ACHN (cell line): ENCODE measurements around the gene LMTK3.
"Not testable (repeated sequence)": the region's sequence is repeated elsewhere in the genome, so short reads cannot be mapped to it uniquely, and the experiment has no call there.

Experiments
- DNase-seq: peaks from one replicate; pipeline ENCODE4 v3.0.0-alpha.2; 2015
- in situ Hi-C: cut with HindIII; loops from 2 replicates; pipeline ENCODE4 v1.10.0; 2017; ENCODE audit warnings: low sequenced_read_pairs, low pct_ligation_motif_present, low pct_unique_long_range_greater_than_20kb

The LMTK3 gene

DNA sequence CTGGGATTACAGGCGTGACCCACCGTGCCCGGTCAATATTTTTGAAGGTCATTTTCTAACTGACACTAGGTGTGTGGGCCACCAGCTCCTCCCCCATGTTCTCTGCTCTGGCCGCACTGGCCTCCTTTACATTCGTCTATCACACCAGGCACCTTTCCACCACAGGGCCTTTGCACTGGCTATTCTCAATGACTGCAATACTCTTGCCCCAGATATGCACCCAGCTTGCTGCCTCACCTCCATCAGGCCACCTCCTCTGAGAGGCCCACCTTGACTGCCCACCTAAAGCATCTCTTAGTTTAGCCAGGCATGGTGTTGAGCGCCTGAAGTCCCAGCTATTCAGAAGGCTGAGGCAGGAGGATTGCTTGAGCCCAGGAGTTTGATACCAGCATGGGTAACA is 30.2 kb upstream of the LMTK3 start:
- in situ Hi-C loops: no loop called here

DNA sequence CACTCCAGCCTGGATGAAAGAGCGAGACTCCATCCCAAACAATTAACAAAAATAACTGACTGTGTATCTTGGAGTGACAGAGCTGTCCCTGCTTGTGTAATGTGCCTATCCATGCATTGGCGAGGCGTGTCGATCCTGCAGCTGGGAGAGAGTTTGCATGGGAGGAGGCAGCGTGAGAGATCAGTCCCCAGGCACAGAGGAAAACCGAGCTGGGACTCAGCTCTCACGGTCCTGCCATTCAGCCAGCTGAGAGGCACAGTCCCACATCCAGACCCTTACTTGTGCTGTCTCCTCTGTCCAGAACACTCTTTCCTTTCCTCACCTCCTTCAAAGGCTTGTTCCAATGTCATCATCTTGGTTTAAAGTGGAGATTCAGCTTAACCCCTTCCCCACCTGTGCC is 28.5 kb upstream of the LMTK3 start:
- in situ Hi-C loops: no loop called here
- no peak for DNase-seq

More for the DNA sequence above, 30.2 kb upstream of the LMTK3 start:
- no peak for DNase-seq

DNA sequence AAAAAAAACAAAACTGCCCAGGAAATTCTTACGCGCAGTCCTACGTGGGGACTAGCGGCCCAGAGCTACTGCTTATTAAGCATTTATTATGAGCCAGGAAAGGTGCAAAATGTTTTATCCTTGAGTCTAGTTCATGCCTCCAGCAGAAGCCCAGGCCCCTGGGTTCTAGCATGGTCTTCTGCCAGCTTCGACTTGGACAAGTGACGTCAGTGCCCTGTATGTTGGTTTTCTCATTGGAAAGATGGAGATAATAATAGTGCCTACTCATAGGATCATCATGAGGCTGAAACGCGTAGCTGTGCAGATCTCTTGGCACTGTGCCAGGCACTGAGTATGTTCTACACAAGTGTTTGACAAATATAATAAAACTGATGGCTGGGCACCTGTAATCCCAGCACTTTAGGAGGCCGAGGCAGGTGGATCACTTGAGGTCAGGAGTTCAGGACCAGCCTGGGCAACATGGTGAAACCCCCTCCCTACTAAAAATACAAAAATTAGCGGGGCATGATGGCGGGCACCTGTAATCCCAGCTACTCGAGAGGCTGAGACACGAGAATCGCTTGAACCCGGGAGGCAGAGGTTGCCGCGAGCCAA is 28.0 kb upstream of the LMTK3 start:
- in situ Hi-C loops: no loop called here
- no peak for DNase-seq

DNA sequence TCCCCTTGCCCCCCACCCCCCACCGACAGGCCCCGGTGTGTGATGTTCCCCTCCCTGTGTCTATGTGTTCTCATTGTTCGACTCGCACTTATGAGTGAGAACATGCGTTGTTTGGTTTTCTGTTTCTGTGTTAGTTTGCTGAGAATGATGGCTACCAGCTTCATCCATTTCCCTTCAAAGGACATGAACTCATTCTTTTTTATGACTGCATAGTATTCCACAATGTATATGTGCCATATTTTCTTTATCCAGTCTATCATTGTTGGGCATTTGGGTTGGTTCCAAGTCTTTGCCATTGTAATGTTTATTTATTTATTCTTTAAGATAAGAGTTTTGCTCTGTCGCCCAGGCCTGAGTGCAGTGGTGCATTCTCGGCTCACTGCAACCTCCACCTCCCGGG is 26.4 kb upstream of the LMTK3 start:
- DNase-seq, in situ Hi-C loops: not testable (repeated sequence)

DNA sequence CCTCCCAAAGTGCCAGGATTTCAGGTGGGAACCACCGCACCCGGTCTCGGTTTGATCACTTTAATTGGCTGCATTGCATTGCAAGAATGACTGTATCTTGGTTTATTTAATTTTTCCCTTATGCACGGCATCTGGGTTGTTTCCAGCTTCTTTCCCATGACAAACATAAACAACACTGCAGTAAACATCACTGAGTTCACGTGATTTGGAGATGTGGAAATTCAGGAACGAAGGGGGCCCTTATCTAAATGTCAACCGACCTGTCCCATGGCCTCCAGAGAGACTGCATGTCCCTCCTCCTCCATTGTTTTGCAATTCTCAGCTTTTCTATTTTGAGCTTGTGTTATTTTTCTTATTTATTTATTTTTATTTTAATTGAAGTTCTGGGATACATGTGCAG is 25.9 kb upstream of the LMTK3 start:
- no peak for DNase-seq
- in situ Hi-C loops: no loop called here

DNA sequence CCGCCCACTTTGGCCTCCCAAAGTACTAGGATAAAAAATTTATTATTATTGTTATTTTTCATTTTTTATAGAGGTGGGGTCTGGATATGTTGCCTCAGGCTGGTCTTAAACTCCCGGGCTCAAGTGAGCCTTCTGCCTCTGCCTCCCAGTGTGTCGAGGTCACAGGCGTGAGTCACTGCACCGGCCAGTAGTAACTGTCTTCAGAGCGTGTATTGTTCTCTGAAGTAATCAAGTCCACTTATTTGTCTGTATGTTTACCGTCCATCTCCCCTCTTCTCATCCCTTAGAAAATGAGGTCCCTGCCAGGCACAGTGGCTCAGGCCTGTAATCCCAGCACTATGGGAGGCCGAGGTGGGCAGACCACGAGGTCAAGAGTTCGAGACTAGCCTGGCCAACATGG is 22.1 kb upstream of the LMTK3 start:
- in situ Hi-C loops: no loop called here
- DNase-seq: no peak

DNA sequence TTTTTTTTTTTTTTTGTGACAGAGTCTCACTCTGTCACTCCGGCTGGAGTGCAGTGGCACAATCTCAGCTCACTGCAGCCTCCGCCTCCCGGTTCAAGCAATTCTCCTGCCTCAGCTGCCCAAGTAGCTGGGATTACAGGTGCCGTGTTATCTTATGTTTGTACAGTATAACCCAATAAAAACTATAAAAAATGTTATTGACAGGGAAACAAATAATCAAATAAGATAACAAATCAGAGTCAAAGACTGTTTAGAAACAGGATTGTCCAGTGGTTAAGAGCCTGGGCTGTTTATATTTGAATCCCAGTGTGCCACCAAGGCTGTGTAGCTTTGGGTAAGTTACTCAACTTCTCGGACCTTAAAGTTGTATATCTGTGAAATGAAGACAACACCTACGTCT is 19.1 kb upstream of the LMTK3 start:
- DNase-seq: no peak
- in situ Hi-C loops: no loop called here

DNA sequence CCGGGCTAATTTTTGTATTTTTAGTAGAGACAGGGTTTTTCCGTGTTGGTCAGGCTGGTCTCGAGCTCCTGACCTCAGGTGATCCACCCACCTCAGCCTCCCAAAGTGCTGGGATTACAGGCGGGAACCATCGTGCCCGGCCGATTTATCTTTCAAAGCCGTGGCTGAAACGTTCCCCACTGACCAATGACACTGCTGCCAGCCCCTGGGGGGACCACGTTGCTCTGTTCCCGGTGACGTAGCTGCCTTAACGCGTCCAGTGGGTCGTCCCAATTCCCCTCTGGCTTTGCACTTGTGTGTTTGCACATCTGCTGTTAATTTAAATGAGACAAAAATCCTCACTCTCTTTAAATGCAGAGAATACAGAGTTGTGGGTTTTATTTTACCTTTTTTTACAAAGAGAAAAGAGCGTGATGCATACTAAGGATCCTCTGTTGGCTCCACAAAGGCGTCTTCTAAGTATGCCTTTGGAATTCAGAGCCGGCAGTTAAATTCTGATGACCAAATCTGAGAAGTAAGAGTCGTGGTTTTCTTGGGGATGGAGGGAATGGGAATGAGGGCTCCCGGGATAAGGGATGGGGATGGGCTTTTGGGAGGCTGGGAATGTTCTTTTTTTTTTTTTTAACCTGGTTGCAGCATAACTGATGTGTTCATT is 18.6 kb upstream of the LMTK3 start:
- DNase-seq: no peak

DNA sequence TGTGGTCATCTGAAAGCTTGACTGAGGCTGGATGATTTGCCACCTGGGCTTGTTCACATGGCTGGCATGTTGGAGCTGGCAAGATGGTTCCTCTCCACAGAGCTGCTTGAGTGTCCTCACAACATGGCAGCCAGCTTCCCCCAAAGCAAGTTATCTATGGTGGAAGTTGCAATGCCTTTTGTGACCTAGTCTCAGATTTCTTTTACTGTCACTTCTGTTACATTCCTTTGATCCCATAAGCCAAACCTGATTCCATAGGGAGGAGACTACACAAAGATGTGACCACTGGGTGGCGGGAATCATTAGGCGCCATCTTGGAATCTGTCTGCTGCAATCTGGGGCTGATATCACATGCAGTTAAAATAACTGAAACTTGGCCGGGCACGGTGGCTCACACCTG is 17.5 kb upstream of the LMTK3 start:
- in situ Hi-C loops: no loop called here
- DNase-seq: no peak

More for the DNA sequence above, 18.6 kb upstream of the LMTK3 start:
- in situ Hi-C loops: no loop called here

DNA sequence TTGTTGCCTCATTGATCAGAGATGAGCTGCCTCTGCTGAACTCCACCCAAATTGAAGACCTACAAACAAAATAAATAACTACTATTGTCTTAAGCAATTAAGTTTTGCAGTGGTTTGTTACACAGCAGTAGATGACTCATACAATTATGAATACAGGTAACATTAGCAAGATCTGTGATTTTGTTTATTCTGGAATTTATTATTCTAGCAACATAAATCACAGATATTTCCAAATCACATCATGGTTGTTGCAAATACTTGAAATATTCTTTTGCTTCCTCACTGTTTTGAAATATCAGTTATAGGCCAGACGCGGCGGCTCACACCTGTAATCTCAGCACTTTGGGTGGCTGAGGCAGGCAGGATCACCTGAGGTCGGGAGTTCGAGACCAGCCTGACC is 13.1 kb upstream of the LMTK3 start:
- in situ Hi-C loops: no loop called here

DNA sequence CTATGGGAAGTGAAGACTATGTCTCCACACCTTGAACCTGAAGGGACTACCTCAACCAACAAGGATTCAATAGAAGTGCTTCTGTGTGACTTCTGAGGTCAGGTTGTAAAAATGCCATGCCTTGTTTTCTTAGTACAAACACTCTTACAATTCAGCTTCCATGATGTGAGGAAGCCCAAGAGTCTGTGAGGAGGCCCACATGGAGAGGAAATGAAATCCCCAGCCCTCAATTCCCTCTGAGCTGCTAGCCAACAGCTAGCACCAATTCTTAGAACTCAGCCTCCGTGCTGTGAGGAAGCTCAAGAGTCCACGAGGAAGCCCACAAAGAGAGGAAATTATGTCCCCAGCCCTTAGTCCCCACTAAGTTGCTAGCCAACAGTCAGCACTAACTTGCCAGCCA is 12.6 kb upstream of the LMTK3 start:
- DNase-seq: no peak
- in situ Hi-C loops: no loop called here

More for the DNA sequence above, 13.1 kb upstream of the LMTK3 start:
- no peak for DNase-seq

DNA sequence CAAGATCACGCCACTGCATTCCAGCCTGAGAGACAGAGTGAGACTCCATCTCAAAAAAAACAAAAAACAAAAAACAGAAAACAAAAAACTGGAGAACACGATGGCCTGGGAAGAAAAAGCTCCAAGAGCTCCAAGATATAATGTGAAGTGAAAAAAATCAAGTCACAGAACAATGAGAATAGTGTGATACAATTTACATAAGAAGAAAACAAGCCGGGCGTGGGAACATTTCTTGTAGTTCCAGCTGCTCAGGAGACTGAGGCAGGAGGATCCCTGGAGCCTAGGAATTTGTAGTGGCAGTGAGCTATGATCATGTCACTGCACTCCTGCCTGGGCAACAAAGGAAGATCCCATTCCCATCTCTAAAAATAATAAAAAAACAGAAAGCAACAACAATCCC is 8.5 kb upstream of the LMTK3 start:
- in situ Hi-C loops: no loop called here
- DNase-seq: no peak

DNA sequence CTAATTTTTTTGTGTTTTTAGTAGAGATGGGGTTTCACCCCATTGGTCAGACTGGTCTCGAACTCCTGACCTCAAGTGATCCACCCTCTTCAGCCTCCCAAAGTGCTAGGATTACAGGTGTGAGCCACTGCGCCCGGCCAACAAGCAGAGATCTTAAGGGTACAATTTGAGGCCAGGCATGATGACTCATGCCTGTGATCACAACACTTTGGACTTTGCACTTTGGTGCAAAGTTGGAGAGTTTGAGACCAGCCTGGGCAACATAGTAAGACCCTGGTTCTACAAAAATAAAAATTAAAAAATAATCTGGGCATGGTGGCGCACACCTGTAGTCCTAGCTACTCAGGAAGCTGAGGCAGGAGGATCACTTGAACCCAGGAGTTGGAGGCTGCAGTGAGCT is 7.8 kb upstream of the LMTK3 start:
- in situ Hi-C loops, DNase-seq: not testable (repeated sequence)

DNA sequence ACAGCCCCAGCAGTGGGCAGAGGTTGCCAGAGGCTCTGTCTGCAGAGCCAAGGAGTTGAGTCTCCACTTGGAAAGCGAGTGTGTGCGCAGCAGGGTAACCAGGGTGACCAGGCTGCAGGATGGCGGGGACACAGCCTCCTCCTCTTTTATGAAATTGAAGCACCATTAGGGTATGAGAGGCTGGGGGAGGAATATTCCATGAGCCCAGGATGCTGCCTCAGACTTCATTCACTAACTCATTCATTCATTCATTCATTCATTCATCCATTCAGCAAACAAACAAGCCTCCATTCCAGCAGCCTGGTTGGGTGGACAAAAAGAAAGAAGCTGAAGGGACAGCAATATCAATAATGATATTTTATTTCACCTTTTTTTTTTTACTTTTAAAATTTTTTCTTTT is 6.6 kb upstream of the LMTK3 start:
- in situ Hi-C loops: no loop called here
- no peak for DNase-seq

DNA sequence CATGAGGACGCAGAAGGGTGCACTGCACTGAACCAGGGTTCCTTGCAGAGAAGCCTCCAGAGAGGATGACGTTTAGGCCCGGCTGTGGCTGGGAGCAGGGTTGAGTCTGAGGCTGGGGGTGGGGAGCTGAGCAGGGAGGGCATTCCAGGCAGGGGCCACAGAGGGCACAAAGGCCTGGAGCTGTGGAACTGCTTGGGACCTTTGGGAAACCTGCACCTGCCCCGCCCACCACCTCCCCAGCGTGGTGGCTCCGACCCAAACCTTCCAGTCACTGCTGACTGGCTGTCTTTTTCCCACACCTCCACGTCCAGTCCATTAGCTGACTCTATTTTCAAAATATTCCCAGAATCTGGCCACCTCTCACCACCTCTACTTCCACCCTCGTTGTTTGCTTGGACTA is 4.9 kb upstream of the LMTK3 start:
- DNase-seq: no peak
- in situ Hi-C loops: no loop called here

DNA sequence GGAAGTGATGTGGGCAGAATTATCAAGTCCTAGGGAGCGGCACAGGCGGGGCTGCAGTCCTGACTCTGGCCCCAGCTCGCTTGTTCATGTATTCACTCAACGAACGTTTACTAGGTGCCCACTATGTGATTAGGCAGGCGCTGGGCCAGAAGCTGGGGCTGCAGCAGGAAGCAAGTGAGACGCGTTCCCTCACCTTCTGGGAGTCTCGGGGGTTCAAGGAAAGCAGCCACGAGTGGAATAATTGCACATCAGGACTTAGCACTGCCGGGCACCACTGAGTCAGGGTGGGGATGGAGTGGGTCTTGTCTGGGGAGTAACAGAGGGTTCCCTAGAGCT is 2.5 kb upstream of the LMTK3 start:
- DNase-seq: no peak
- in situ Hi-C loops: no loop called here

DNA sequence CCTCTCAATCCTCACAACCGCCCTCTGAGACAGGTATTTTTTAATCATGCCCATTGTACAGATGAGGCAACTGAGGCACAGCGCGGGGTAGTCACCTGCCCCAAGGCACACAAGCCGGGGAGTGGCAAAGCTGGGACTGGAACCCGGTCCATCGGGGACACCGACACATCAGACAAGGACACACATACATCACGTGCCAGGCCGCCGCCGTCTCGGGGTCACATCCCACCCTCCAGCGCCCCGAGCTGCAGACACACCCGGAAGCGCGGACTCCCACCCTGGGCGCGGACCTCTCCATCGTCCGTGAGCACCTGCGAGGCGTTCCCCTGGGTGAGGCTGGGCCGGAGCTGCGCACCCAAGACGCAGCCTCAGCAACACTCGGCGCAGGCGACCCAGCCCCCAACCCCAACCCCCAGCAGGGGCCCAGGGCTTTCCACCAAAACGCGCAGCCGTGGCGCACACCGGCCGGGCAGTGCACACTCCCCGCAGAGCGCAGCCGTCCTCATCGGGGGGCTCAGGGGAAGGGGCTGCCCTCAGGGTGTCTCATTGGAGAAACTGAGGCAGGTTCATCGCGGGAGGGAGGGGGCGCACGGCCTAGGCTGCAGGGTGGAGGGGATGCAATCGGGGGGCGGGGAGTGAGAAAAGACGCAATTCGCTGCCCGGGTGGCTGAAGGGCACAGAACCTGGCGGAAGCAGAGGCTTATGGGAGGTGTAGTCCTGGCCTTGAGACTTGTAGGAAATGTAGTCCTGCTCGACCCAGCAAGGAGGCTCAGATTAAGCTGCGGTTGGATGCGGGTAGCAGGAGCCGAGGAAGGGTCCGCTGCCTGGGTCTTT is 1.9 kb upstream of the LMTK3 start:
- in situ Hi-C loops: no loop called here
- peak; percentile 77 for DNase-seq

DNA sequence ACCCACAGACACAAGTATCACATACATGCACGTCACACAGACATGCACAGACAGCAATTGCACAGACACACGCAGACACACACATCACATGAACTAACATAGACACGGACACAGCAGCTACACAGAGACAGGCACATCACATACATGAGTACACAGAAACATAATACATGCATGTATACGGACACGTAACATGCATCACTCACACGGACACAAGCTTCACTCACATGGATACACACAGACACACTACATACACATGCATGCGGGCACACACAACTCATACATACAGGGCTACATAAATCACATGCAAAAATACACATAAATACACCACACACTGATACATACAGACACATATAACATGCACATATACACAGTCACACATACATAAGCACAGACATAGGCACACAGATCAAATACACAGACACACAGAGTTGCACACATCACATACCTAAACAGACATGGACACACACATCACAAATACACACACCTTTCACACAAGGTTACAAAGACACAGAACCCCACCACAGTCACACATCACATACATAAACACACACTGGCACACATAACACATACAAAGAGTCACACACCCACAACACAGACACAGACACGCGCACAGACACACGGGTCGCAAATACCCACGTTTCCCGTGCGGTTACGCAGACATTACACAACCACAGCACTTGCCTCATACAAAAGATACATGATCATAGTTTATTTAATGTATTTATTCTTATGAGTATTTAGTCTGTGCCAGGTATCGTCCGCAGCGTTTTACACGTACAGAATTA is 1.1 kb upstream of the LMTK3 start:
- no peak for DNase-seq
- in situ Hi-C loops: no loop called here

DNA sequence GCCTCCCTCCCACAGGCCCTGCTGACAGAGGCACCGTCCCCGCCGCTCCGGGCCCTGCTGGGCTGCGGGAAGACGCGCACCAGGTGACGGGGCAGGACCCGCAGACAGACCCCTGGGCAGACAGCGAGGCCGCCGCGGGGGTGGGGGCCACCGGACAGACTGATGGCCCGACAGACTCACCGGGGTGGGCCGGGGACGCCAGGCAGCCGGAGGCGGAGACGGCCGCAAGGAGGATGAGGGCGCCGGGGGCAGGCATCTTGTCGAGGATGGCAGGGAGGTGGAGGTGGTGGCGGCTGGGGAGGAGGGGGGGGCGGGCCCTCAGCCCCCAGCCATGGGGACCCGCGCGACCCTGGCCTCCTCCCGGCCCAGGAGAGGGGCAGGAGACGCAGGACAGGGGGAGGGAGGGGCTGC is 309 bp downstream of the LMTK3 start:
- no peak for DNase-seq
- in situ Hi-C loops: no loop called here
